WI38 (cell line): ENCODE measurements around the gene AFF3.

Experiments used
- H3K4me3 ChIP-seq: 2 replicates; pipeline ENCODE4 v1.5.1; 2011; ENCODE audit warnings: low read depth, mild to moderate bottlenecking, control low read depth, low read length
- CTCF ChIP-seq: IDR thresholded peaks from 2 replicates; pipeline ENCODE4 v1.5.1; 2012; ENCODE audit warnings: low read depth, mild to moderate bottlenecking, control low read depth, low read length

The AFF3 gene

GRCh38 chr2:99850084-99850710, 292.2 kb downstream of the AFF3 start:
- no peak overlapping the region for H3K4me3 ChIP-seq
- TF ChIP-seq CTCF = no peak

- no peak for TF ChIP-seq CTCF
These were observed 295.8 kb downstream of the AFF3 start for GRCh38 chr2:99846462-99847107.

GRCh38 chr2:99845296-99845695, 297.1 kb downstream of the AFF3 start:
- H3K4me3 ChIP-seq = no peak overlapping the region
- TF ChIP-seq CTCF = no peak

More at GRCh38 chr2:99846462-99847107, 295.8 kb downstream of the AFF3 start:
- H3K4me3 ChIP-seq = no peak overlapping the region

GRCh38 chr2:99842451-99842850, 299.9 kb downstream of the AFF3 start:
- H3K4me3 ChIP-seq = no peak overlapping the region
- no peak for TF ChIP-seq CTCF

- no peak overlapping the region for H3K4me3 ChIP-seq
- TF ChIP-seq CTCF = no peak
These were observed 300.6 kb downstream of the AFF3 start for GRCh38 chr2:99841749-99842148.

GRCh38 chr2:99840831-99841230, 301.6 kb downstream of the AFF3 start:
- no peak overlapping the region for H3K4me3 ChIP-seq
- TF ChIP-seq CTCF = no peak

- H3K4me3 ChIP-seq = no peak overlapping the region
- no peak for TF ChIP-seq CTCF
These were observed 305.4 kb downstream of the AFF3 start for GRCh38 chr2:99836690-99837605.
